ENCODE results near the gene CTCF. TPM values are rescaled to one million over a fixed set of nuclear protein-coding genes. Genes with fewer than 3 reads are reported as not detected.
A peak's percentile ranks its signal among the peaks of the same experiment; 100 is the strongest.

CTCF gene
- total RNA-seq, 3 donors from 2014 or later: 41.1 to 55.5 (median 43.4) TPM

DNA sequence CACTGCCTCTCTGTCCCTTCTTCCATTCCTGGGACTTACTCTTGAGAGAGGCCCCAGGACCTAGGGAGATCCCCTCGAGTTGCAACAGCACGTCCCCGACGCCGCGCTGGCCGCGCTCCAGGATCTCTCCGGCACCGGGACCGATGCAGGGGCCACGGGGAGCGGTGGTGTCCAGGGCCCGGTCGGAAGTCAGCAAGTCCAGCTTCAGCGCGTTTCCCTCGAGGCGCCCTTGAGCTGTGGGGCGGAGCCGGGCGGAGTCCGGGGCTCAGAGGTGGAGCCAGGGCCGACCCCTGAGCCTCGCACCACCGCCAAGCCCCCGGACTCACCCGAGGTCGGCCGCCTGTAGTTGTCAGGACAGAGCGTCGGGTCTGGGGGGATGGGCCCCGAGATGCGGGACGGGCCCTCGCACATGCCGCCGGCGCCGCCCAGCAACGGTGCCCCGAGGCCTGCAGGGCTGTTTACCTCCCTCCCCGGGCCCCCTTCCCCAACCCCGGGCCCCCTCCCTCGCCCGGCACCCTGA lies 103.8 kb downstream of the CTCF start:
- ATAC-seq (peak; percentile 32), DNase-seq (peak in 2 of 3 donors; percentile 41 to 69)
- Histone ChIP-seq H3K9me3 (no peaks in the 10 kb centered on the region), H3K4me3 (peak overlapping the region; percentile 49), H3K36me3 (ENCODE audit: low read depth) (no peaks in the 10 kb centered on the region), H3K4me1 (ENCODE audit: low read depth) (peaks cover 14% of the 10 kb centered on the region)
- intact Hi-C loops (cut with DNase I, micrococcal nuclease): loop anchor here in 1 of 2 donors (10.0 kb wide), 1 partner anchor 121 kb away; no protein-coding TSS in a partner anchor
- TF ChIP-seq, protein P1, sequence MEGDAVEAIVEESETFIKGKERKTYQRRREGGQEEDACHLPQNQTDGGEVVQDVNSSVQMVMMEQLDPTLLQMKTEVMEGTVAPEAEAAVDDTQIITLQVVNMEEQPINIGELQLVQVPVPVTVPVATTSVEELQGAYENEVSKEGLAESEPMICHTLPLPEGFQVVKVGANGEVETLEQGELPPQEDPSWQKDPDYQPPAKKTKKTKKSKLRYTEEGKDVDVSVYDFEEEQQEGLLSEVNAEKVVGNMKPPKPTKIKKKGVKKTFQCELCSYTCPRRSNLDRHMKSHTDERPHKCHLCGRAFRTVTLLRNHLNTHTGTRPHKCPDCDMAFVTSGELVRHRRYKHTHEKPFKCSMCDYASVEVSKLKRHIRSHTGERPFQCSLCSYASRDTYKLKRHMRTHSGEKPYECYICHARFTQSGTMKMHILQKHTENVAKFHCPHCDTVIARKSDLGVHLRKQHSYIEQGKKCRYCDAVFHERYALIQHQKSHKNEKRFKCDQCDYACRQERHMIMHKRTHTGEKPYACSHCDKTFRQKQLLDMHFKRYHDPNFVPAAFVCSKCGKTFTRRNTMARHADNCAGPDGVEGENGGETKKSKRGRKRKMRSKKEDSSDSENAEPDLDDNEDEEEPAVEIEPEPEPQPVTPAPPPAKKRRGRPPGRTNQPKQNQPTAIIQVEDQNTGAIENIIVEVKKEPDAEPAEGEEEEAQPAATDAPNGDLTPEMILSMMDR (IDR thresholded peaks at IDR 0.05): no peak

DNA sequence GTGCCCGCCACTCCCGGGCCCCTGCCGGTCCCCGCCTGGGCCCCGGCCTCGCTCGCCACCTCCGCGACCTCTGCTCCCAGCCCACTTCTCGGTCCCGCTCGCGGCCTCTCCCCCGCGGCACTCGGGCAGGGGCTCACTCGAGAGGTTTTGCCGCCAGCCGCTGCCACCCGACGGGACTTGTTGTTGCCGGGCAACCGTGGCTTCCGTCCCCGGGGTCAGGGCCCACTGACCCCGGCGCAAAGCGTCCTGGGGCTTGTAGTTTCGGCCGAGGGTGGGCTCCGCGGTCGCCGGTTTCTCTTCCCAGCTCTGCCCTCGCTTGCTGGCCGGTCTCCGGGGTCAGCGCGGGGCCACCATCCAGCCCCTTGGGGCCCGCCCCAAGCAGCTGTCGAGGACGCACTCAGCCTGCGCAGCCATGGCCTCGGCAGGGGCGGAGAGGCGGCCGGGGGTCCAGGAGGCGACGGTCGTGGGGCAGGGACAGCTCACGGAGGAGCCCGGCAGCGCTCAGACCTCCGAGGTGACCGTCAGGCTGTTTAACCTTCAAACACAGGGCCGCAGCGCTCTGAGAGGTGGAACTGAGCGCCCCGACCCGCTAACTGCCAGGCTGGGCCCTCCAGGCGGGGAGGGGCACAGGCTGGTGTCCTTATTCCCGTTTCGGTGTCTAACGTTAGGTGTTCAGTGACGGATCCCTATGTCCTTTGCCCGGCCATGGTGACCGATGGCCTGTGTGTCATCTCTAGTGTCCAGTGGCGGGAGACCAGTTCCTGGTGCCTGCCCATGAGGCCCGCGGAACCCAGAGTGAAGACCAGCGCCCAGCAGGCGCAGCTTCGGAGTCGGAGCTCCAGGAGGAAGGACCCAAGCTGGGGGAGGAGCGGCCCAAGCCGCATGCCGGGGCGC lies 104.5 kb downstream of the CTCF start, which contains the start of the genes C16orf86 and ENKD1:
Gene C16orf86, plus strand, starts transcription at position 256 of the 894 bp plus-strand sequence. Its CDS starts 157 bp downstream, at position 413.
Gene ENKD1, minus strand, starts transcription at position 192 of the 894 bp plus-strand sequence. CDS start 308 bp downstream, outside the sequence.
- intact Hi-C loops (cut with DNase I, micrococcal nuclease): loop anchor here in 1 of 2 donors (10.0 kb wide), 1 partner anchor 122 kb away; no protein-coding TSS in a partner anchor
- H3K9me3 ChIP-seq: no peaks in the 10 kb centered on the region
- ATAC-seq: peak; percentile 78
- no peaks in the 10 kb centered on the region for H3K36me3 ChIP-seq (ENCODE audit: low read depth)
- DNase-seq: peak; percentile 84 to 93 (median 87)
- H3K4me1 ChIP-seq (ENCODE audit: low read depth): peaks cover 10% of the 10 kb centered on the region
- H3K4me3 ChIP-seq: peak within 1 kb of the TSS; percentile 49
- TF ChIP-seq, protein P1 (IDR thresholded peaks at IDR 0.05): no peak

DNA sequence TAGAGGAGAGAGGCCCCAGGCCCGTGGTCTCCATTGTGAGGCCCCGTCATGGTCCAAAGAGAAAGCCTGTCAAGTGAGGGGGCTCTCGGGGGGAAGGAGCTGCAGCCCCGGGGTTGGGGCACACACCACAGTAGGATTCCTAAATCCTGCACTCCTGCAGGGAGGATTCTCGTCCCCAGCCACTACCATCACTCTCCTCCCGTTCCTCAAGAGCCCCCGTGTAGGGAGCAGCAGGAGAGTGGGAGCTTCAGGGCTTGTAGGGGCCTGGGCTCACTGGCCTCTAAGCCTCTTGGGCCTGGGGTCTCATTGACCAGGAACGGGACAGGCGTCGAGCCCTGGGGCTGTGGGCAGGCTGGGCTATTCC lies 105.1 kb downstream of the CTCF start:
- intact Hi-C loops (cut with DNase I, micrococcal nuclease): loop anchor here in 1 of 2 donors (10.0 kb wide), 1 partner anchor 123 kb away; no protein-coding TSS in a partner anchor
- Histone ChIP-seq H3K4me1 (ENCODE audit: low read depth) (peaks cover 10% of the 10 kb centered on the region), H3K36me3 (ENCODE audit: low read depth) (no peaks in the 10 kb centered on the region), H3K9me3 (no peaks in the 10 kb centered on the region), H3K4me3 (no peak overlapping the region)
- no peak for ATAC-seq
- TF ChIP-seq, protein P1 (IDR thresholded peaks at IDR 0.05): no peak
- DNase-seq: no peak

DNA sequence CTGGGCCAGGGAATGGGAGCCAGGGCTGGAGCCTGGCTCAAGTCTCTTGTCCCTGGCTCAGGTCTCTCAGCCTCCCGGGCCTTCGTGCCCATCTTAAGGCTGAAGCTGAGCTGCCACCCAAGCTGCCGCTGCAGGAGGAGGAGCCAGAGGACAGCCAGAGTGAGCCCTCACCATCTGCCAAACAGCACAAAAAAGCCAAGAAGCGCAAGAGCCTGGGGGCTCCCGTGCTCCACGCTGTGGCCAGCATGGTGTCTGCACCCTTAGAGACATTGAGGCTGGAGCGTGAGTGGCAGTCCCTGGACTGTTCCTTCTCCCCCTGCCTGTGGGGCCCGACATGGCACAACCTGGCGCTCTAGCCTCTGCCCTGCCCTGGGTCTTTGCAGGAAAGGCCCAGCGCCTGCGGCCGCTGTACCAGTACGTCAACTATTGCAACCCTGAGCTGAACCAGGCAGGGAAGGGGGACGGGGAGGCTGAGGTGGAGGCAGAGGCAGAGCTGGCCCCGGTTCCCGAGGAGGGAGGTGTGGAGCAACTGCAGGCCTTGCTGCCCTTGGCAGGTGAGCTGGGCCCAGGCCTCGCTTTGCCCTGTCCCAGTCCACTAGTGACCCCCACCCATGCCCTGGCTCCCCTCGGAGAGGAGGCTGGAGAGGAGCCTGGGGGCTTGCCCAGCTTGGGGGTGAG lies 105.6 kb downstream of the CTCF start:
- no peaks in the 10 kb centered on the region for H3K9me3 ChIP-seq
- H3K4me3 ChIP-seq: no peak overlapping the region
- intact Hi-C loops (cut with DNase I, micrococcal nuclease): loop anchor here in 1 of 2 donors (10.0 kb wide), 1 partner anchor 123 kb away; no protein-coding TSS in a partner anchor
- DNase-seq: peak; percentile 83 to 89 (median 86)
- TF ChIP-seq, protein P1 (IDR thresholded peaks at IDR 0.05): peak; percentile 71
- H3K36me3 ChIP-seq (ENCODE audit: low read depth): no peaks in the 10 kb centered on the region
- peak; percentile 84 for ATAC-seq
- peaks cover 12% of the 10 kb centered on the region for H3K4me1 ChIP-seq (ENCODE audit: low read depth)

DNA sequence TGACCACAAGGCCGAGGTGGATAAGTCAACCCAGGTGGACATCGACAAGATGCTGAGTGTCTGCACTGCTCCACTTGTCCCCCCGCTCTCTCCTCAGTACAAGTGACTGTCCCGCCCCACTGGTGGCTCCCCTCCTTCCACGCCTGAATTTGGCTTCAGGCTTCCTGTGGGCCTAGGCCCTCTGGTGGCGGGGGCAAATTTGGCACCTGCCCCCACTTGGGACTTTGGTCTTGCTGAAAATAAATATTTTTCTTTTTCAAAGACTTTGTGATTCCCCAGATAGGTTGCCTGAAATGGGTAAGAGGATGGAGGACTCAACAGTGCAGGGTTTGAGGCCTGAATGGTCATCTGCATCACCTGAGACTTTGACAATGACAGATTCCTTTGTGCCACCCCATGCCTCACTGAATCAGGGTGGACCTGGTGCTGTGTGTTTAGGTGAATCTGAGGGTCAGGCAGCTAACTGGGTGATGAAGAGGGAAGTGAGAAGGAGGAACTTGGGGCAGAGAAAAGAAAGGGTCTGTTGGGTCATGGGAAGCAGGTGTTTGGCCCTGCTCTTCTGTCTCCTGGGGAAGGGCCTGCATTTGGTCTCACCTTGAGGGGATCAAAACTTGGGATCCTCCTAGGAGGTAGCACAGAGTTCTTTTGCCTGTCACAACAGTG lies 106.3 kb downstream of the CTCF start:
- Histone ChIP-seq H3K36me3 (ENCODE audit: low read depth) (no peaks in the 10 kb centered on the region), H3K4me3 (no peak overlapping the region), H3K4me1 (ENCODE audit: low read depth) (peaks cover 18% of the 10 kb centered on the region), H3K9me3 (no peaks in the 10 kb centered on the region)
- ATAC-seq: no peak
- intact Hi-C loops (cut with DNase I, micrococcal nuclease): loop anchor here in 1 of 2 donors (10.0 kb wide), 1 partner anchor 124 kb away; no protein-coding TSS in a partner anchor
- TF ChIP-seq, protein P1 (IDR thresholded peaks at IDR 0.05): no peak
- DNase-seq: no peak

Measured in mucosa of descending colon (tissue), 3 donors.